ENCODE results near the gene IGHMBP2. TPM values are rescaled to one million over a fixed set of nuclear protein-coding genes. Genes with fewer than 3 reads are reported as not detected.

Gene IGHMBP2
- total and polyA plus RNA-seq, 8 donors: 16.9 to 30.4 (median 19.3) TPM

DNA sequence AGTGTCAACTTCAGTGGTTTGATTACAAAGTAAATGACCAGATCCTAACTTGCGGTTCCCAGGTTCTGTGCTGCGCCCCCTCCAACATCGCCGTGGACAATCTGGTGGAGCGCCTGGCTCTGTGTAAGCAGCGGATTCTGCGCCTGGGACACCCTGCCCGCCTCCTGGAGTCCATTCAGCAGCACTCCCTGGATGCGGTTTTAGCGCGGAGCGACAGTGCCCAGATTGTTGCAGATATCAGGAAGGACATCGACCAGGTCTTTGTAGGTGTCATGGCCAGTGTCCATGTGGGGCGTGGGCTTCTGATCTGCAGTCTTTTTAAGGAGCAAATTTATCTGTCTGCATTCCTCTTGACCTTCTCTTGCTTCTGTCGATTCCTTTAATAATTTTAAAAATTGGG is 11.1 kb downstream of the IGHMBP2 start:
- H3K9me3 ChIP-seq: no peaks in the 10 kb centered on the region
- intact Hi-C loops (cut with DNase I): no loop called here
- H3K27ac ChIP-seq: no peak overlapping the region
- TF ChIP-seq, protein P1, sequence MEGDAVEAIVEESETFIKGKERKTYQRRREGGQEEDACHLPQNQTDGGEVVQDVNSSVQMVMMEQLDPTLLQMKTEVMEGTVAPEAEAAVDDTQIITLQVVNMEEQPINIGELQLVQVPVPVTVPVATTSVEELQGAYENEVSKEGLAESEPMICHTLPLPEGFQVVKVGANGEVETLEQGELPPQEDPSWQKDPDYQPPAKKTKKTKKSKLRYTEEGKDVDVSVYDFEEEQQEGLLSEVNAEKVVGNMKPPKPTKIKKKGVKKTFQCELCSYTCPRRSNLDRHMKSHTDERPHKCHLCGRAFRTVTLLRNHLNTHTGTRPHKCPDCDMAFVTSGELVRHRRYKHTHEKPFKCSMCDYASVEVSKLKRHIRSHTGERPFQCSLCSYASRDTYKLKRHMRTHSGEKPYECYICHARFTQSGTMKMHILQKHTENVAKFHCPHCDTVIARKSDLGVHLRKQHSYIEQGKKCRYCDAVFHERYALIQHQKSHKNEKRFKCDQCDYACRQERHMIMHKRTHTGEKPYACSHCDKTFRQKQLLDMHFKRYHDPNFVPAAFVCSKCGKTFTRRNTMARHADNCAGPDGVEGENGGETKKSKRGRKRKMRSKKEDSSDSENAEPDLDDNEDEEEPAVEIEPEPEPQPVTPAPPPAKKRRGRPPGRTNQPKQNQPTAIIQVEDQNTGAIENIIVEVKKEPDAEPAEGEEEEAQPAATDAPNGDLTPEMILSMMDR (IDR thresholded peaks at IDR 0.05): no peak
- H3K27me3 ChIP-seq: no peaks in the 10 kb centered on the region
- ATAC-seq (no peak), DNase-seq (no peak)
- no peaks in the 10 kb centered on the region for H3K4me1 ChIP-seq
- H3K36me3 ChIP-seq: peaks cover 0 to 100% of the 10 kb centered on the region in 2 donors
- H3K4me3 ChIP-seq: no peak overlapping the region

DNA sequence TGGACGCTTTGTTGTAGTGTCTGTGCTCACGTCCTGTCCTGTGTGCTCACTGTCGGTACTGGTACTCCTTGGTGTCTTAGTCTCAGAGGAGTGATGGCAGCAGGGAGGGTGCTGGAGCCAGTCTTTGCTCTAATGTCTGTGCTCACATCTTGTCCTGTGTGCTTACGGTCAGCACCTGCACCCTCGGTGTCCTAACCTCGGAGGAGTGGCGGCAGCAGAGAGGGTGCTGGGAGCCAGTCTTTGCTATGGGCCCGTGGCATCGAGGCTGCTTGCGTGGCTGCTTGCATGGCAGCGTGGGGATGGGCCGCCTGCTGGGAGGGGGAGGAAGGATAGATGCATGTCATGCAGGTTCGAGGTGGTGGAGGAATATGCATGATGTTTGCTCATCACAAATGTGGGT is 12.7 kb downstream of the IGHMBP2 start:
- H3K27ac ChIP-seq: no peak overlapping the region
- intact Hi-C loops (cut with DNase I): no loop called here
- H3K4me3 ChIP-seq: no peak overlapping the region
- no peaks in the 10 kb centered on the region for H3K9me3 ChIP-seq
- DNase-seq (no peak), ATAC-seq (no peak)
- no peaks in the 10 kb centered on the region for H3K27me3 ChIP-seq
- TF ChIP-seq, protein P1 (IDR thresholded peaks at IDR 0.05): no peak
- H3K36me3 ChIP-seq: peaks cover 0 to 100% of the 10 kb centered on the region in 2 donors
- no peaks in the 10 kb centered on the region for H3K4me1 ChIP-seq

GRCh38 chr11:68923614-68924013 is 19.9 kb downstream of the IGHMBP2 start:
- TF ChIP-seq, protein P1 (IDR thresholded peaks at IDR 0.05): no peak
- peaks cover 4 to 22% of the 10 kb centered on the region in 2 donors for H3K9me3 ChIP-seq
- DNase-seq (no peak), ATAC-seq (no peak)
- intact Hi-C loops (cut with DNase I): no loop called here
- H3K27me3 ChIP-seq: no peaks in the 10 kb centered on the region
- H3K27ac ChIP-seq: no peak overlapping the region
- H3K36me3 ChIP-seq: peaks cover 0 to 100% of the 10 kb centered on the region in 2 donors
- no peak overlapping the region for H3K4me3 ChIP-seq
- peaks cover 9 to 18% of the 10 kb centered on the region in 2 donors for H3K4me1 ChIP-seq

GRCh38 chr11:68924073-68924925 is 20.6 kb downstream of the IGHMBP2 start:
- Histone ChIP-seq H3K27me3 (no peaks in the 10 kb centered on the region), H3K4me1 (peaks cover 11 to 20% of the 10 kb centered on the region in 2 donors), H3K36me3 (peaks cover 0 to 100% of the 10 kb centered on the region in 2 donors), H3K4me3 (no peak overlapping the region), H3K9me3 (peaks cover 4 to 22% of the 10 kb centered on the region in 2 donors), H3K27ac (no peak overlapping the region)
- TF ChIP-seq, protein P1 (IDR thresholded peaks at IDR 0.05): no peak
- ATAC-seq (no peak), DNase-seq (no peak)
- intact Hi-C loops (cut with DNase I): no loop called here

- intact Hi-C loops (cut with DNase I): no loop called here
- Histone ChIP-seq H3K9me3 (peaks cover 4 to 22% of the 10 kb centered on the region in 2 donors), H3K4me3 (no peak overlapping the region), H3K36me3 (peaks cover 0 to 100% of the 10 kb centered on the region in 2 donors), H3K4me1 (peaks cover 11 to 20% of the 10 kb centered on the region in 2 donors), H3K27me3 (no peaks in the 10 kb centered on the region), H3K27ac (no peak overlapping the region)
- DNase-seq: no peak
- no peak for ATAC-seq
- TF ChIP-seq, protein P1 (IDR thresholded peaks at IDR 0.05): no peak
Observed at GRCh38 chr11:68925611-68926010, 21.9 kb downstream of the IGHMBP2 start.
